Measurements from ENCODE around the gene TASP1.
A peak's percentile ranks its signal among the peaks of the same experiment; 100 is the strongest.

Gene TASP1

DNA sequence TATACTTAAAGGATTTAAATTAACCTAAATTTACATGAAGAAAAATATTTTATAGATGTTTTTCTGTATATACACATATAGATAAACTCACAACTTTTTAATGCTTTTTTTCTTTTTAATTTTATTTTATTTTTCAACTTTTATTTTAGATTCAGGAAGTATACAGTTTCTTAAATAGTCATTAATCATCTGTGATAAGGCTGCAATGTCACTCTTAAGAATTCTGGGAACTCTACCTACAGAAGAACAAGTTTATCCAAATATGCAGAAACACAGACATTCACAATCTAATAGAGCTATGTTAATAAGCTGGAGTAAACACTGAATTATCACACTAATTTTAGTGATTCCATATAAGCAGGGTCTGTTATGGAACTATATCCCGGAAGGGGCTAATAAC is 181.2 kb downstream of the TASP1 start:
- TF ChIP-seq, protein P1, sequence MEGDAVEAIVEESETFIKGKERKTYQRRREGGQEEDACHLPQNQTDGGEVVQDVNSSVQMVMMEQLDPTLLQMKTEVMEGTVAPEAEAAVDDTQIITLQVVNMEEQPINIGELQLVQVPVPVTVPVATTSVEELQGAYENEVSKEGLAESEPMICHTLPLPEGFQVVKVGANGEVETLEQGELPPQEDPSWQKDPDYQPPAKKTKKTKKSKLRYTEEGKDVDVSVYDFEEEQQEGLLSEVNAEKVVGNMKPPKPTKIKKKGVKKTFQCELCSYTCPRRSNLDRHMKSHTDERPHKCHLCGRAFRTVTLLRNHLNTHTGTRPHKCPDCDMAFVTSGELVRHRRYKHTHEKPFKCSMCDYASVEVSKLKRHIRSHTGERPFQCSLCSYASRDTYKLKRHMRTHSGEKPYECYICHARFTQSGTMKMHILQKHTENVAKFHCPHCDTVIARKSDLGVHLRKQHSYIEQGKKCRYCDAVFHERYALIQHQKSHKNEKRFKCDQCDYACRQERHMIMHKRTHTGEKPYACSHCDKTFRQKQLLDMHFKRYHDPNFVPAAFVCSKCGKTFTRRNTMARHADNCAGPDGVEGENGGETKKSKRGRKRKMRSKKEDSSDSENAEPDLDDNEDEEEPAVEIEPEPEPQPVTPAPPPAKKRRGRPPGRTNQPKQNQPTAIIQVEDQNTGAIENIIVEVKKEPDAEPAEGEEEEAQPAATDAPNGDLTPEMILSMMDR (IDR thresholded peaks at IDR 0.05; ENCODE audit: unreplicated experiment in 3 of 3) = no peak

DNA sequence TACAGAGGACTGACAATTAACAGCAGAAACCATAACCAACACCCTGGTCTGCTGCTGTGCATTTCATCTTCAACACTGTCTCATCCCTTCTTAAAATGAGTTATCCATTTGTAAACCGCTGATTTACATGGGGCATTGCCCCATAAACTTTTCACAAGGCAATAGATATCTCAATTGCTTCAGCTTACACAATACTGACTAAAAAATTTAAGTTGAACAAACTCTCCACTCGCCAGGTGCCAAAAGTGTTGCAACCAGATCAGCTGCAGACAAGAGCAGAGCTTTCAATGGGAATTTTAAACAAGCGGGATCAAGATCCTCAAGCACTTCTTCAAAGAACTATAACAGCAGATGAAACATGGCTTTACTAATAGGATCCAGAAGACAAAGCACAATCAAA is 183.0 kb downstream of the TASP1 start:
- Mint-ChIP-seq H3K4me3 (no peak overlapping the region), H3K36me3 (ENCODE audit: low read depth) (peaks cover 27% of the 10 kb centered on the region), H3K4me1 (peaks cover 22% of the 10 kb centered on the region), H3K9me3 (no peaks in the 10 kb centered on the region), H3K27ac (no peak overlapping the region), H3K27me3 (ENCODE audit: low read depth) (no peaks in the 10 kb centered on the region)
- TF ChIP-seq, protein P1 (IDR thresholded peaks at IDR 0.05; ENCODE audit: unreplicated experiment in 3 of 3) = no peak

More for the DNA sequence above, 181.2 kb downstream of the TASP1 start:
- no peaks in the 10 kb centered on the region for H3K27me3 Mint-ChIP-seq (ENCODE audit: low read depth)
- peaks cover 17% of the 10 kb centered on the region for H3K36me3 Mint-ChIP-seq (ENCODE audit: low read depth)
- H3K4me1 Mint-ChIP-seq = peaks cover 22% of the 10 kb centered on the region
- H3K27ac Mint-ChIP-seq = no peak overlapping the region
- H3K9me3 Mint-ChIP-seq = no peaks in the 10 kb centered on the region
- H3K4me3 Mint-ChIP-seq = no peak overlapping the region

DNA sequence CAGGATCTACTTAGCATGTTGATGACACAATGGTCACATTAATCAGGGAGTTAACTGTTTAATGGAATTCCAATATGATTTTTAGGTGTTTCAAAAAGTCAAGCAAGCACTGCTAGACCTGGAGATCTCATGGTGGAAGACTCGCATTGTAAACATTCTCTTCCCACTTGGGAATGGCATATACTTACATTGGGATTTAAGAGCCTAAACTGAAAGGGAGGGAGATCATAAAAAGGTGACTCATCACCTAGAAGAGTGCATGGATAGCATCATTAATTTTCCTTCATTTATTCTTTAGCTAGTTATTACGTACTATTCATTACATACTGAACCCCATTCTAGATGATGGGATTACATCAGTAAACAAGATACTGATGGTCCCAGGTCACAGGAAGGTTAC is 185.4 kb downstream of the TASP1 start:
- H3K36me3 Mint-ChIP-seq (ENCODE audit: low read depth) = peaks cover 34% of the 10 kb centered on the region
- H3K4me1 Mint-ChIP-seq = peaks cover 22% of the 10 kb centered on the region
- H3K4me3 Mint-ChIP-seq = no peak overlapping the region
- no peaks in the 10 kb centered on the region for H3K27me3 Mint-ChIP-seq (ENCODE audit: low read depth)
- peak overlapping the region in 1 of 3 experiments; percentile 26 for H3K27ac Mint-ChIP-seq
- TF ChIP-seq, protein P1 (IDR thresholded peaks at IDR 0.05; ENCODE audit: unreplicated experiment in 3 of 3) = no peak
- H3K9me3 Mint-ChIP-seq = no peaks in the 10 kb centered on the region

DNA sequence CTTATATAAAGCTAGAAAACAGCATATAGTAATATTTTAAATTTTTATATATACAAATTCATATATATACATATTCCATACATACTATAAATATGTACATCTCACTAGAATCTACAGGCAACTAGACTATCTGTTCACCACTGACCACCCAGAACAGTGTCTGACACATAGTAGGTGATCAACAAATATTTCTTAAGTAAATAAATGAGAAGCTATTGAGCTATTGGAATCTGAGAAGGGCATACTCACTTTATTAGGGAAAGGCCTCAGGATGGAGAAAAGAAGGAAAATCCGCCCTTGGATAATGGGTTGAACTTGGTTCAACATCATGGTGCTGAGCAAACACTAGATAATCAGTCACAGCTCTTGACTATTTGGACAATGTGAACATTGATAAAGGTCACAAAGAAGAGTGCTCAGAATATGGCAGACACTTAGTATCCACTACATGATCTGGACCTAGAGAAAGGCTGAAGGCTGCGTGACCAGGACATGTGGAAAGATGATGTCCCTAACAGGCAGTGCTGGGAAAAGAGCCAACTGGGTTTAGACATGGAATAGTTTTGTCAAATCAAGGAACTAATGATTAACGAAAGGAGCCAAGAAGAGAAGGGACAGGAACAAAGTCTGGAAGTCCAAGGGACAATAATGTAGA is 186.1 kb downstream of the TASP1 start:
- peaks cover 22% of the 10 kb centered on the region for H3K4me1 Mint-ChIP-seq
- H3K36me3 Mint-ChIP-seq (ENCODE audit: low read depth) = peaks cover 34% of the 10 kb centered on the region
- H3K27me3 Mint-ChIP-seq (ENCODE audit: low read depth) = no peaks in the 10 kb centered on the region
- H3K4me3 Mint-ChIP-seq = no peak overlapping the region
- H3K27ac Mint-ChIP-seq = peak overlapping the region in 2 of 3 experiments; percentile 16 to 26
- TF ChIP-seq, protein P1 (IDR thresholded peaks at IDR 0.05; ENCODE audit: unreplicated experiment in 3 of 3) = no peak
- H3K9me3 Mint-ChIP-seq = no peaks in the 10 kb centered on the region

DNA sequence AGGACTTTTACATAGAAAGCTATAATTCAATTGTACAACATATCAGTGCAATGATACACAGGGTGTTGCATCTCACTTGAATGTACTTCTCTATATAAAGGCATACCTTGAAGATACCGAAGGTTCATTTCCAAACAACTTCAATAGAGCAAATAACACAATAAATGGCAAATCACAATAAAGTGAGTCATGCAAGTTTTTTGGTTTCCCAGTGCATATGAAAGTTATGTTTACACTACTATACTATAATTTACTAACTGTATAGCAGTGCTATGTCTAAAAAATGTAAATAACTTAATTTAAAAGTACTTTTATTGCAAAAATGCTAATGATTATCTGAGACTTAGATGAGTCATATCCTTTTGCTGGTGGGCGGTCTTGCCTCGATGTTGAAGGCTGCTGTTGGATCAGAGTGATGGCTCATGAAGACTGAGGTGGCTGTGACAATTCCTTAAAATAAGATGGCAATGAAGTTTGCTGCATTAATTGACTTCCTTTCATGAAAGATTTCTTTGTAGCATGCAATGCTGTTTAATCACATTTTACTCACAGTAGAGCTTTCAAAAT is 188.8 kb downstream of the TASP1 start:
- TF ChIP-seq, protein P1 (IDR thresholded peaks at IDR 0.05; ENCODE audit: unreplicated experiment in 3 of 3) = no peak
- no peak overlapping the region for H3K4me3 Mint-ChIP-seq
- no peaks in the 10 kb centered on the region for H3K9me3 Mint-ChIP-seq
- peaks cover 30% of the 10 kb centered on the region for H3K36me3 Mint-ChIP-seq (ENCODE audit: low read depth)
- peaks cover 17% of the 10 kb centered on the region for H3K4me1 Mint-ChIP-seq
- H3K27me3 Mint-ChIP-seq (ENCODE audit: low read depth) = no peaks in the 10 kb centered on the region
- no peak overlapping the region for H3K27ac Mint-ChIP-seq

Data from nephron (organoid).